HG03558 (cell line): ENCODE data around the gene ZMIZ2.
"Not testable (repeated sequence)": the region's sequence is repeated elsewhere in the genome, so short reads cannot be mapped to it uniquely, and the experiment has no call there.

Experiments used
- ATAC-seq: cut with Tn5 transposase; IDR thresholded peaks from one replicate; pipeline ENCODE4 v1.9.1; 2021; ENCODE audit warnings: moderate number of reproducible peaks; ENCODE audit not compliant: unreplicated experiment; ENCODE audit errors: extremely low read depth

ZMIZ2 gene

DNA sequence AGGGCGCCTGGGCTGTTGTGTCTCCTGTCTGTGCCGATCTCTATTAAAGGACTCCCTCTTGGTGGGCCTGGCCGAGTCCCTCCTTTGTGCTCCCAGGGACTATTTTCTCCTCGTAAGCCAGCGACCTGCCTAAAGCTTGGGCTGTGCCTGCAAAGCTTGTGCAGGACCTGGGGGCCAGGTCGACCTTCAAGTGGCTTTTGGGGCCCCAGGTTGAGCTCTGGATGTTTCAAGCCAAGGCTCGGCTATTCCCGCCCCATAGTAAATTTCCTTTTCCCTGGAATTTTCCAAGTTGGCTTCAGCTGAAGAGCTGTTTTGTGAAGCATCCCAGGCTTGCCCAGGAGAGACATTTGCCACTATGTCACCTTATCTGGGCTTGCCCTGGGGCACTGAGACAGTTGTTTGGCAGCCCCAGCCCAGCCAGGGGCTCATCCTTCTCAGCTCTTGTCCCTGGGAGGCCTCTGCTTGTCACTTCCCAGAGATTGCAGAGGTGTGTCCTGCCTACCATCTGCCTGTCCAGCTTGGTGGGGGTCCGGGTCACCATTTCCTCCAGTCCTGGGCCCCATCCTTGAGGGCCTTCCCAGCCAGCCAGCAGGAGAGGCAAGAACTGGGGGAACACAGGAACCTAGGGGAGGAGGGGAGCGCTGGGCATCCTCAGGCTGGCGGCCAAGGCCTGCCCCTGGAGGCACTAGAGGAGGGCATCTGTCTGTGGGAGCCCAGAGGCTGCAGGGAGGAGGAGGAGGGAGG lies 20.2 kb downstream of the ZMIZ2 start:
- ATAC-seq = no peak

DNA sequence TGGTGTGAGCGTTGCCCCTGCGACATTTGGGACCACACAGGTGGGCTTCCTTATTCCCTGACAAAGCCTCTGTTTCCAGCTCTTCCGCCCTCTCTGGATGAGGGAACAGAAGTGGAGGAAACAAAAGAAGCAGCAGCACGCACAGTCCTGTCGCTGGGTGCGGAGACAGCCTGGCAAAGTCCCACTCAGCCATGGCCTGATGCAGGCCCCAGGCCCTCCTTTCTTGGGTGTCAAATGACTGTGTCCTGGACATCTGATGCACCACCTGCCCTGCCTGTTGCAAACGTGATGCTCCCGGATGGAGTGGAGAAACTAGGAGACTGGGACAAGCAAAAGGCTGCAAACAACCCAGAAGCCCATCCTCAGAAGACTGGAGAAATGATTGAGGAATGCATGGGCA lies 20.7 kb downstream of the ZMIZ2 start:
- no peak for ATAC-seq

DNA sequence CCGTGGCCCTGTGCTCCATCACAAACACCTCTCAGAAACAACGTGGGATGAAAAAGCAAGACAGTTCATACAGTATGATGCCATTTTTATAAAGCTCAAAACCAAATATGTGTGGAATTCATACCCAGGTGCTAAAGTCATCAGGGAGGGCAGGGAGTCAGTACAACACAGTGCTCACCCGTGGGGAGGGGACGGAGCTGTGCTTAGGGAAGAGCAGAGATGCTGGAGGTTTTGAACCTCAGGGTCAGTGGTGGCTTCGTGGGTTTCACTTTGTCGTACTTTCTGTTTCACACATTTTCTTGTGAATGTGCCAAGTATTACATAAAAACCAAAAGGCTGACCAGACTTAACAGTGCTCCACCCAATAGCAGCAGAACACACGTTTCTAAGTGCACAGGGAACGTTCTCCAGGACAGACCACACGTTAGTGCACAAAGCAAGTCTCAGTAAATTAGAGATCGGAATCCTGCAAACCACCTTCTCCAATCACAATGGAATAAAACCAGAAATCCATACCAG lies 21.2 kb downstream of the ZMIZ2 start:
- no peak for ATAC-seq

DNA sequence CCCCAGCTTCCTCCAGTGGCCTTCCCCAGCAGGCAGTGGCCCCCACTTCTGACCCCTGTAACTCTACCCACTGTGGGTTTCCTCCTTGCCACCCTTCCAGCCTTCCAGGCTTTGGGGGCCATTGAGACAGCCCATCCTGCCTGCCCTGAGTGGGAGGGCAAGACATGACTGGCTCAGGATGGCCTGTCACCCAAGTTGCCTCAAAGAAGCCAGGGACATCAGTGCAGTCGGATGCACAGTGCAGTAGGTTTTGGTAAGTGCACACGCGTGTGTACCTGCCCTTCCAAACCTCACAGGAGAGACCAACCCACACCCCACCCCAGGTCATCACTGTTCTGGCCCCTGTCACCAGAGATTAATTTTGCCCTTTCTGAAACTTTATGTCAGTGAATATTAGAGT lies 22.7 kb downstream of the ZMIZ2 start:
- no peak for ATAC-seq

DNA sequence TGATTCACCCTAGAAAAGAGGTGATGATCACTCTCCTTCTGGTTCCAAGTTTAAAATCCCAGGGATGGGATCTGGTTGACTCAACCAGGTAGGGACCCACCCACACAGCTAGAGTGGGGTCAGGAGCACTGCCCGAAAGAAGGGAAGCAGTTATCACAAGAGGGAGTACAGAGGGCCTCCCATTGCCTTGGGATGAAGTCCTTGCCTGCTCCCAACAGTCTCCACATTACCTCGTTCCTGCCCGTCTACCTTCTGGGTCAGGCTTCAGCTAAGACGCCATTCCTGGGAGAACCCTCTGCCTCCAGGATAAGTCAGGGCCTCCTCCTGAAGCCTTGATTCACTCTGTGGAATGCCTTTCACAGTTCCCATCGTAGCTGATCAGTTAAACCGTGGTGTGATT lies 23.8 kb downstream of the ZMIZ2 start:
- ATAC-seq = no peak

DNA sequence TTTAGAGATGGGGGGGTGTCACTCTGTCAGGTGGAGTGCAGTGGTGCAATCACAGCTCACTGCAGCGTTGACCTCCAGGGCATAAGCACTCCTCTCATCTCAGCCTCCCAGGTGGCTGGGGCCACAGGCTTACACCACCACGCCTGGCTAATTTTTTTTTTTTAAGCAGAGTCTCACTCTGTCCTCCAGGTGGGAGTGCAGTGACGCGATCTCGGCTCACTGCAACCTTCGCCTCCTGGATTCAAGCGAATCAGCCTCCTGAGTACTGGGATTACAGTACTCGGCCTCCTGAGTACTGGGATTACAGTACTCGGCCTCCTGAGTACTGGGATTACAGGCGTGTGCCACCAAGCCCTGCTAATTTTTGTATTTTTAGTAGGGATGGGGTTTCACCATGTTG lies 24.2 kb downstream of the ZMIZ2 start:
- ATAC-seq = no peak

DNA sequence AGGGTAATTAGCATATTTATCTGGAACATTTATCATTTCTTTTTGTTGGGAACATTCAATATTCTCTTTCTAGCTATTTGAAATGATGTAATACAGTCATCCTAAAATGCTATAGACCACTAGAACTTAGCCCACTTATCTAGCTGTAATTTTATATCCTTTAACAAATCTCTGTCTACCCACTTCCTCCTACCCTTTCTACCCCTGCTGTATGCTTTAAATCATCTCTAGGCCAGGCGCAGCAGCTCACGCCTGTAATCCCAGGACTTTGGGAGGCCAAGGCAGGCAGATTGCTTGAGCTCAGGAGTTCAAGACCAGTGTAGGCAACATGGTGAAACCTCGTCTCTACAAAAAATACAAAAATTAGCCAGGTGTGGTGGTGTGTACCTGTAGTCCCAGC lies 25.8 kb downstream of the ZMIZ2 start:
- not testable (repeated sequence) for ATAC-seq

DNA sequence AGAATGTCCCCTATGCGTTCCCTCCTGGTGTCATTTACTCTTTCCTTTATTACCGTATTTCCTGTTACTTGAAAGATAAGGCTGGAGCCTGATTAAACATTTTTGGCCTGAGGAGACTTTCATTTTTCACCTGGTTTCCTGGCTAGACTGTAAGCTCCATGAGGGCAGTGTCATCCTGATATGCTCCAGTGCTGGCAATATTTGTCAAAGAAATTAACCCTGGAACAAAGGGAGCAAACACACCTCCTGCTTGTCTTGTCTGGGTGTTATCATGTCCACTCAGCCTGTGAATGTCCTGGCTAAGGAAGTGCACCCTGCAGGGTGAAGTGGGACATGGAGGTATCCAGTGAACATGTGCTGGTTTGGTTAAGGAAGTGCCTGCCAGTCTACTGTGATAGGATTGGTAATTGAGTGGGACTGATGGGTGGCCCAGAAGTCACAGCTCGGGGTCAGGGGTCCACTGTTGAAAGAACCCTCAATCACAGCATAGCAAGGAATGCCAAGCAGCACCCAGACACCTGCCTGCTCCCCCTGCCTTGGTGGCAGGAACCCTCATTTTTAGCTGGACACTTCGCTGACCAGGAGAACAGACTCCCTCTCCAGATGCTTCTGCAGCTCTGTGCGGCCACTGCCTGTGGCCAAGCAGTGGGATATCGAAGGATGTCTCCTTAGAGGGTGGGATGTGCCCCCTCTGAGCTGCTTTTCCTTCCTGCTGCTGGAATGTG lies 26.9 kb downstream of the ZMIZ2 start:
- ATAC-seq = no peak

DNA sequence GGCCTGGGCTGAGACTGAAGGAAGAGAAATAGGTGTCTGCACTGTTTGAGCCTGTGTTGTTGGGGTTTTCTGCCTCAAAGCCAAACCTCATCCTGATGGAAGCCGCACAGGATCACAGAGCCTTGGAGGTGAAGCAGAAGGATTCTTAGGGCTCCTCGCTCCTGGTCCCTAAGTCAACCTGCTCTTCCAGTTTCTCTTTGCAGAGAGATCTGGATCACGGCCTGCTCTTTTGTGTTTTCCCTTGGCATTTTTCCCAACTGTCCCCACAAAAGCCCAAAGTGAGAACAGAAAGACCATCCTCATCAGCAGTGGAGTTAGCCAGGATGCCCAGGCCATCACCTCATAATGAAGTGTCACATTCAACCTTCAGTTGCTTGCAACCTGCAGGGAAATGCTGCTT lies 27.6 kb downstream of the ZMIZ2 start:
- ATAC-seq = no peak

DNA sequence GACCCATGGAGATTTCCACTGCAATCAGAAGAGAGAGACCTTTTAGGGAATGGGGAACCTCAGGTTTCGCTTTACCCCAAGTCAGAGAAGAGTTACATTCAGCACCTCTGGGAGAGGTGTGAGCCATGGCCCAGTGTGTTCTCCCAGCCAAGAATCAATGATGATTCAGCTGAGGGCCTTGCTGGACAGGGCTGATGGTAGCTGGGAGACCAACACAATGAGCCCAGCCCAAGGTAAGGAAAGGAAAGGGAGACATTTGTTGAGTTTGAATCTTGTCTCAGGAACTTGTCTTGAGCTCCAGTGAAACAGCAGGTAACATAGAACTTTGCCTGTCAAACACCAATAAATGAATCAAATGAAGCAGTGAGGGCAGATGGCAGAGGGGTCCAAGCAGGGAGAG lies 33.8 kb downstream of the ZMIZ2 start:
- ATAC-seq = no peak

DNA sequence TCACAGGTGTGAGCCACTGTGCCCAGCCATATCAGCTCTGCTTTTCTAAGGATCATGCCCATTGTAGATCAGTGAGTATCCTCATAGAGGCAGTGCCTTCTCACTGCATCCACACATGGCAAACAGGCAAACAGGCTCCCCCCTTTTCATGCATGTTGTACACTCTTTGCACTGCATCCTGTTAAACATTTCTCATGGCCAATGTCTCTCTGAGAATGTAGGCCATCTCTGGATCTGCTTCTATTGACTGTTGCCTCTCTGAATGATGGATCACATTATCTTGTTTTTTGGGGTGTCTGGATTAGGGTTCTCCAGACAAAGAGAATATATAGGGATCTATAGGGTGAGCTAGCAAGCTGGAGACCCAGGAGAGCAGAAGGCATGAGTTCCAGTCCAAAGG lies 34.8 kb downstream of the ZMIZ2 start:
- no peak for ATAC-seq

DNA sequence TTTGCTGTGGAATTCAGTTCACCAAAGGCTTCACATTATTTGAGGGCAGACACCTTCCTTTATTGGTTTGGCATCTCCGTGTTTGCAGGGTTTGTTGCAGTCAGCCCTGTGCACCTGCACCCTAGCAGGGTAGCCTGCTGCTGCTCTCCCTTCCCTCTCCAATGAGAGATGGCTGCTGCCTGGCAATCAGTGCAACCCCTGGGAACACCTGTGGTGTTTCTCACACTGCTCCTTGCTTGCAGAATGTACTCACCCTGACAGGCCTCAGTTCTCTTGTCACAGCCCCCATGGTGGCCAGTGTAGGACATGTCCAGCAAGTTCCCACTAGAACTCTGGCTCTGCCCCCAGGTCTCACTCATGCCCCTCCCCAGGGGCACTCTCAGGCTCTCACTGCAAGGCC lies 35.7 kb downstream of the ZMIZ2 start:
- ATAC-seq = no peak

DNA sequence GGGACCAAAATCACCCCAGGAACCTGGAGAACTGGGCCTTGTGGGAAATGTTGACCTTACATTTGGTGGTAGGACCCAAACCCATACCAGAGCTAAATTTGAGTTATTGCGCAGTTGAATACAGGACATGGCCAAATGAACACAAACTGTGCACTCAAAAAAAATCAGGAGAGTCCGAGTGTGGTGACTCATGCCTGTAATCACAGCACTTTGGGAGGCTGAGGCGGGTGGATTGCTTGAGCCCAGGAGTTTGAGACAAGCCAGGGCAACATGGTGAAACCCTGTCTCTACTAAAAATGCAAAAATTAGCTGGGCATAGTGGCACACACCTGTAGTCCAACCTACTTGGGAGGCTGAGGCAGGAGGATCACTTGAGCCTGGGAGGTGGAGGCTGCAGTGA lies 36.6 kb downstream of the ZMIZ2 start:
- ATAC-seq = not testable (repeated sequence)

DNA sequence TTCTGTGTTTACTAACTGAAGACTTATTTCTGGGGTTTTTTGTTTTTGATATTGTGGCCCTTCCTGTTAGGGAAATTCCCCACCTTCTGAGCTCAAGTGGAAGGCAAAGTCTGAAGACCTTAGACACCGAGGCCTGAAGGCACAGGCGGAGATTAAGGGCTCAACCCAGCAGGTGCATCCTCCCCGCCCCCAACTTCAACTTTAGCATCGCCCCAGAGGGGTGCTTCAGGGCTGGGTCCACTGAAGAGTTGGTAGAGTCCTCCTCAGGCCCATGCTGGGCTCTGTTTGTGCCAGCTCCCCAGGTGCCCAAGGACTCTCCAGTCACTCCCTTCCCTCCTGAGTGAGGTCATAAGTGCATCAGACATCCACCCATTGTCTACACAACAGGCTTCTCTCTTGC lies 38.4 kb downstream of the ZMIZ2 start:
- ATAC-seq = no peak

DNA sequence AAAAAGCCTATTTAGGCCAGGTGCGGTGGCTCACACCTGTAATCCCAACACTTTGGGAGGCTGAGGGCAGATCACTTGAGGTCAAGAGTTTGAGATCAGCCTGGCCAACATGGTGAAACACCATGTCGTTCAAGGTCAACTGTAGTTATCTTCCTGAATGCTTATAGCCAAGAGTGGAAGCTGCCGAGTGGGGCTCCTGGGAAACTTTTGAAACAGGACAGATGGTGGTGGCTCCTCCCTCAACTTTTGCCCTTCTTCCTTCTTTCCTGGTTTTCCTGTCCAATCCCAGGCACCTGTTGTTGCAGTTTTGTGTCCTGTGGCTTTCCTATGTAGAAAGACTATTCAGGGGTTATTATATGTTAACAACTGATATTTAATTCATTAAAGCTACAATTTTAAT lies 39.1 kb downstream of the ZMIZ2 start:
- no peak for ATAC-seq

DNA sequence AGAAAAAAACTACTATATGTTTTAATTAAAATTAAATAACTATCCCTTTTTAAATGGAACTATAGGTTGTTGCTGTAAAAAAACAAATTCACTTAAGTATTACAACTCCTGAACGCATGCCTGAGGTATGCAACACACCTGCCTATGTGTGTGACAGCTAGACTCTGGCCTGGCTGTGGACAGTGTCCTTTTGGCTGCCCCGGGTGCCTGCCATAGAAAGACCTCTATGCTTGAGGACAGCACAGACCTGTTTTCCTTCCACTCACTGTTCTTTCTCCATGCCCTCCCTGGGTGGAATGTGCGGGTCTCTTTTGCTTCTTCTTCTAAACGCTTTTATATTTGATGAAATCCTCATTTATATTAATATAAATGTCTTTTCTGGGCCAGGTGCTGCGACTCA lies 41.3 kb downstream of the ZMIZ2 start:
- ATAC-seq = no peak

DNA sequence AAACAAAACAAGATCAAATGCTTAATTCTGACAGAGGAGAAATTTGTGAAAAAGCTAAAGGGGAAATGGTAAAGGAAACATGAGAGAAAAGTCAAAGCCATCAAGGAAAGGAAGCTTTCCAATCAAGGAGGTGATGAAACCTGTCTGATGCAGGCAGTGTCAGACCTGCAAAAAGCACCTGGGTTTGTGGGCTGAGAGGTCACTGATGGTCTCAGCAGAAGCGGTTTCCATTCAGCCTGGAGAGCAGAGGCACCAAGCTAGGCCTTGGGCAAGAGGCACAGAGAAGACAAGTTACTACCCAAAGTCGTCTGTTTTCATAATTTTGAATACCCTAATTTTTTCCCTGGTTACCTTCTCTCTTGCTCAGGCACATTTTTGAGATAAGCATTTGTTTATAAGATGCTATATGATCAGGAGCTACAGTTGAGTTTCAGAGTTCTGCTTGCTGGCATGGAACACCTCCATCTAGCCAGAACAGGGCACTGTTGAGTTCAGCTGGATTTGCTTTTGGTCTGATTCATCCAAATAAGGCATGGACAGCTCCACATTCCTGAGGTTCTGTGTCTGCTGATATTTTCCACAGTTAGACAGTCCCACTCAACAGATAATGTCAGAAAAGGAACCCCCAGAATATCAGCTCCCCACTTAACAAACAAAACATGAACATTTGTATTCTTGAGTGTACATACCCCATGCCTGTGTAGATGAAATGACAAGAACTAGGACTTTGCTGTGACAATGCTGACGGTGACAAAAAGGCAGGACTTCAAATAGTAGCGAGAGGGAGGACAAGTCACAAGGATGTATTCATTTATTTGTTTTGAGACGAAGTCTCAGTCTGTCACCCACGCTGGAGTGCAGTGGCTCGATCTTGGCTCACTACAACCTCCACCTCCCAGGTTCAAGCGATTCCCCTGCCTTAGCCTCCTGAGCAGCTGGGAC lies 42.9 kb downstream of the ZMIZ2 start:
- ATAC-seq = no peak

DNA sequence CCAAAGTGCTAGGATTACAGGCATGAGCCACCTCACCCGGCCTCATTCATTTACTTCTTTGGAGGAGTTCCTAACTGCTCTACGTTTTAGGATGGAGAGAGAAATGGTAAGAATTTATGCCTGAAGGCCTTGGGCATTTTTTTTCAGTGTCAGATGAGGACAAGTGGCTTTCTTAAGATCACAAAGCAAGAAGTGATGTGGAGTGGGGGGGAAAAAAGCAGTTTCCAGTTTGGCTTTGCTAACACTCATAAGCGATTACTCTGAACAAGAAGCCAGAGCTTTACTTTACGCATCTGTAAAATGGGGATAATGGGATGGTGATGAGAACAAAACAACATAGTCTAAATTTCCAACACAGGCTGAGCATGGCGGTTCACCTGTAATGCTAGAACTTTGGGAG lies 45.3 kb downstream of the ZMIZ2 start:
- ATAC-seq = no peak

DNA sequence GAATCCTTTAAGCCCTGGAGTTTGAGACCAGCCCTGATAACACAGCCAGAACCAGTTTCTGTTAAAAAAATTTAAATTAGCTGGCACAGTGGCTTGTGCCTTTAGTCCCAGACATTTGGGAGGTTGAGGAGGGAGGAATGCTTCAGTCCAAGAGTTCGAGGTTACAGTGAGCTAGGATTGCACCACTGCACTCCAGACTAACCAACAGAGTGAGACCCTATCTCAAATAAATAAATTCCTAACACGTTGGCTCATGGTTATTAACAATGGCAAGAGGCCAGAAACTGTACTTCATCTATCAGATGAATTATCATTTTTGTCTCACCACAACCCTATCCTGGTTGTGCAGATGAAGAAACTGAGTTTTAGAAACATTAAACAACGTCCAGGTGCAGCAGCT lies 45.7 kb downstream of the ZMIZ2 start:
- no peak for ATAC-seq

DNA sequence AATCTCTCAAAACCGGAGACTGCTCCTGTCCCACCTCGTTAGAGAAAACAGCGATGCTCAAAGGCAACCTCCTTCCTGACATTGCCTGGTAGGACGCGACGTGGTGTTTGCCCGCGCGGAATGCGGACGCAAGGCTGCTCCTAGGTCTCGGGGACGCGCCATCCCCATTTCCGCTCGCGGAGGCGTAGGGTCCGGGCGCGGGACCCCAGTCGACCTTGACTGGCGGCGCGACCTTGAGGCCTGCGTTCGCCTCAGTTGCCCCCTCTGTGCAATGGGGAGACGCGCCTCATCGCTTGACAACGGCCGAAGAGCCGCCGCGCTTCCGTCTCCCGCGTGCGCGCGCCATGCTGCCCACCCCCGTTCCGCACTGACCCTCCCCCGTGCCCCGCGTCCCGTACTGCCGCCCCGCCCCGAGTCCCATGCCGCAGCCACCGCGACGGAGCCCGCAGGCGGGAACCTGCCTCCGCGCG lies 47.4 kb downstream of the ZMIZ2 start:
- no peak for ATAC-seq
